Measurements from ENCODE around the gene KANSL1.

The KANSL1 gene

GRCh38 chr17:46197530-46197929 lies 4.3 kb upstream of the KANSL1 start:
- ChIA-PET CTCF (interaction anchor here (0.7 kb wide), 1 partner anchor 155 kb away, joined by 3 read pairs; no protein-coding TSS in a partner anchor), POLR2A (no interaction called here)
- no peaks in the 10 kb centered on the region for H3K36me3 ChIP-seq (ENCODE audit: control insufficient read depth in 4 of 4, insufficient read depth in 4 of 4, low read length in 3 of 4)
- H3K4me1 ChIP-seq (ENCODE audit: control extremely low read depth in 1 of 4, control insufficient read depth in 4 of 4, insufficient read depth in 4 of 4, low read length in 3 of 4), result peaks cover 0 to 28% (median 16%) of the 10 kb centered on the region in 4 experiments
- no peak for DNase-seq
- no peaks in the 10 kb centered on the region for H3K27me3 ChIP-seq (replicated peaks in 2 of 5; ENCODE audit: control insufficient read depth in 4 of 5, insufficient read depth in 5 of 5, low read length in 4 of 5)
- WGBS (ENCODE audit: insufficient coverage), result 86% methylated on average over 4 of the region's 6 CpGs
- H3K4me3 ChIP-seq (ENCODE audit: control insufficient read depth in 1 of 7, extremely low read depth in 1 of 7, insufficient read depth in 4 of 7, low read depth in 2 of 7, low read length in 6 of 7), result no peak overlapping the region
- H3K27ac ChIP-seq (ENCODE audit: insufficient read depth in 1 of 2, low read depth in 1 of 2, low read length in 2 of 2, poor library complexity in 1 of 2, severe bottlenecking in 2 of 2), result no peak overlapping the region
- no peaks in the 10 kb centered on the region for H3K9me3 ChIP-seq (ENCODE audit: control extremely low read depth in 1 of 5, control insufficient read depth in 4 of 5, insufficient read depth in 2 of 5, low read depth in 1 of 5, low read length in 4 of 5)

GRCh38 chr17:46195939-46196716 lies 2.9 kb upstream of the KANSL1 start:
- WGBS (ENCODE audit: insufficient coverage), result 100% methylated on average over 1 of the region's 2 CpGs
- POLR2A ChIA-PET, result no interaction called here
- Histone ChIP-seq H3K27ac (ENCODE audit: insufficient read depth in 1 of 2, low read depth in 1 of 2, low read length in 2 of 2, poor library complexity in 1 of 2, severe bottlenecking in 2 of 2) (peak overlapping the region in 1 of 2 experiments; percentile 95), H3K27me3 (replicated peaks in 2 of 5; ENCODE audit: control insufficient read depth in 4 of 5, insufficient read depth in 5 of 5, low read length in 4 of 5) (no peaks in the 10 kb centered on the region), H3K4me1 (ENCODE audit: control extremely low read depth in 1 of 4, control insufficient read depth in 4 of 4, insufficient read depth in 4 of 4, low read length in 3 of 4) (peaks cover 0 to 31% (median 16%) of the 10 kb centered on the region in 4 experiments), H3K4me3 (ENCODE audit: control insufficient read depth in 1 of 7, extremely low read depth in 1 of 7, insufficient read depth in 4 of 7, low read depth in 2 of 7, low read length in 6 of 7) (no peak overlapping the region), H3K36me3 (ENCODE audit: control insufficient read depth in 4 of 4, insufficient read depth in 4 of 4, low read length in 3 of 4) (no peaks in the 10 kb centered on the region), H3K9me3 (ENCODE audit: control extremely low read depth in 1 of 5, control insufficient read depth in 4 of 5, insufficient read depth in 2 of 5, low read depth in 1 of 5, low read length in 4 of 5) (no peaks in the 10 kb centered on the region)
- CTCF ChIA-PET, result interaction anchor here (0.6 to 1.0 kb wide), 3 partner anchors 14 to 22 kb away, joined by 3 to 4 read pairs (median 3); no protein-coding TSS in a partner anchor
- no peak for DNase-seq

- Histone ChIP-seq H3K4me3 (ENCODE audit: control insufficient read depth in 1 of 7, extremely low read depth in 1 of 7, insufficient read depth in 4 of 7, low read depth in 2 of 7, low read length in 6 of 7) (peak overlapping the region in 2 of 7 experiments; percentile 79 to 89), H3K4me1 (ENCODE audit: control extremely low read depth in 1 of 4, control insufficient read depth in 4 of 4, insufficient read depth in 4 of 4, low read length in 3 of 4) (peaks cover 5 to 39% (median 22%) of the 10 kb centered on the region in 4 experiments), H3K9me3 (ENCODE audit: control extremely low read depth in 1 of 5, control insufficient read depth in 4 of 5, insufficient read depth in 2 of 5, low read depth in 1 of 5, low read length in 4 of 5) (no peaks in the 10 kb centered on the region), H3K27ac (ENCODE audit: insufficient read depth in 1 of 2, low read depth in 1 of 2, low read length in 2 of 2, poor library complexity in 1 of 2, severe bottlenecking in 2 of 2) (peak overlapping the region; percentile 87 to 95), H3K27me3 (replicated peaks in 2 of 5; ENCODE audit: control insufficient read depth in 4 of 5, insufficient read depth in 5 of 5, low read length in 4 of 5) (no peaks in the 10 kb centered on the region), H3K36me3 (ENCODE audit: control insufficient read depth in 4 of 4, insufficient read depth in 4 of 4, low read length in 3 of 4) (no peaks in the 10 kb centered on the region)
- 83% methylated on average over 5 of the region's 5 CpGs for WGBS (ENCODE audit: insufficient coverage)
- ChIA-PET CTCF (interaction anchor here (0.6 to 1.0 kb wide), 3 partner anchors 15 to 23 kb away, joined by 3 to 4 read pairs (median 3); no protein-coding TSS in a partner anchor), POLR2A (interaction anchor here (0.7 kb wide), 1 partner anchor 81 kb away, joined by 3 read pairs; no protein-coding TSS in a partner anchor)
- peak in 1 of 3 donors; percentile 56 for DNase-seq
Measured at GRCh38 chr17:46195217-46195855, 2.1 kb upstream of the KANSL1 start.

DNA sequence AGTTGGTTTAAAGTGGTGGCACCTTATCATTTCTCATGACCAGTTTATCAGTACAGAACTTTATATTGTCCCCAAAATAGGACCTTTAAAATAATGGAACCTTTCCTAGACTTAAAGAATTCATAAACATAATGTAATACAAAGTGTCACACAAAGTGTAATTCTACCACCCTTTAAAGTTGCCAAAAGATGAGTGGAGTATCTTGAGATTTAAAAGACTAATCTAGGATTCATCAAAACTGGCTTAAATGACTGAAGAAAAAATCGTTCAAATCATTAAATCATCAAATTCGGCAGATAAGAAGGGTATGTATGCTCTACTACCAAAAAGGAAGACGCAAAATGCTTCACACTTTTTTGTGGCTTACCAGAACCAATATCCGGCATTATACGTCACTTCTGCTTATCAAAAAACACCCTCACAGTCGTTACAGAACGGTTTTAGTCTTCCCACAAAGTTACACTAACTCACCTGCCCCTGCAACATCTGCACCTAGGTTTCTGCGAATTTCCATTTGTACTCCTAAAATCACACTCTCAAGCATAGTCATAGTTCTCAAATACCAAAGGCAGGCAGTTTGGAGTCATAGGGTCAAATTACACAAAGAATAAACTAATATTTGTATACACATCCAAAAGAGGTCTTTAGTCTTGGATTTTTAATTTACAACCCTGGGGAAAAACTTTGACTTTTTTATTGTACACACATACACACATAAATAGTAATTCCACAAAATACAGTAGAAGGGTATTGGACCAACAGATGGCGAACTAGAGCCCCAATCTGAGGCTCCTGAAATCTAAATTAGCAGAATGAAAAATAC lies 1.4 kb upstream of the KANSL1 start:
- POLR2A ChIA-PET, result no interaction called here
- H3K36me3 ChIP-seq (ENCODE audit: control insufficient read depth in 4 of 4, insufficient read depth in 4 of 4, low read length in 3 of 4), result no peaks in the 10 kb centered on the region
- 1% methylated on average over 8 of the region's 9 CpGs for WGBS (ENCODE audit: insufficient coverage)
- peak overlapping the region in 6 of 7 experiments; percentile 79 to 98 (median 94) for H3K4me3 ChIP-seq (ENCODE audit: control insufficient read depth in 1 of 7, extremely low read depth in 1 of 7, insufficient read depth in 4 of 7, low read depth in 2 of 7, low read length in 6 of 7)
- H3K4me1 ChIP-seq (ENCODE audit: control extremely low read depth in 1 of 4, control insufficient read depth in 4 of 4, insufficient read depth in 4 of 4, low read length in 3 of 4), result peaks cover 12 to 47% (median 28%) of the 10 kb centered on the region in 4 experiments
- H3K27ac ChIP-seq (ENCODE audit: insufficient read depth in 1 of 2, low read depth in 1 of 2, low read length in 2 of 2, poor library complexity in 1 of 2, severe bottlenecking in 2 of 2), result peak overlapping the region; percentile 87 to 95
- H3K9me3 ChIP-seq (ENCODE audit: control extremely low read depth in 1 of 5, control insufficient read depth in 4 of 5, insufficient read depth in 2 of 5, low read depth in 1 of 5, low read length in 4 of 5), result no peaks in the 10 kb centered on the region
- peak; percentile 87 to 97 (median 96) for DNase-seq
- CTCF ChIA-PET, result interaction anchor here (1.0 kb wide), 2 partner anchors 16 to 18 kb away, joined by 3 to 4 read pairs; no protein-coding TSS in a partner anchor
- H3K27me3 ChIP-seq (replicated peaks in 2 of 5; ENCODE audit: control insufficient read depth in 4 of 5, insufficient read depth in 5 of 5, low read length in 4 of 5), result no peaks in the 10 kb centered on the region

DNA sequence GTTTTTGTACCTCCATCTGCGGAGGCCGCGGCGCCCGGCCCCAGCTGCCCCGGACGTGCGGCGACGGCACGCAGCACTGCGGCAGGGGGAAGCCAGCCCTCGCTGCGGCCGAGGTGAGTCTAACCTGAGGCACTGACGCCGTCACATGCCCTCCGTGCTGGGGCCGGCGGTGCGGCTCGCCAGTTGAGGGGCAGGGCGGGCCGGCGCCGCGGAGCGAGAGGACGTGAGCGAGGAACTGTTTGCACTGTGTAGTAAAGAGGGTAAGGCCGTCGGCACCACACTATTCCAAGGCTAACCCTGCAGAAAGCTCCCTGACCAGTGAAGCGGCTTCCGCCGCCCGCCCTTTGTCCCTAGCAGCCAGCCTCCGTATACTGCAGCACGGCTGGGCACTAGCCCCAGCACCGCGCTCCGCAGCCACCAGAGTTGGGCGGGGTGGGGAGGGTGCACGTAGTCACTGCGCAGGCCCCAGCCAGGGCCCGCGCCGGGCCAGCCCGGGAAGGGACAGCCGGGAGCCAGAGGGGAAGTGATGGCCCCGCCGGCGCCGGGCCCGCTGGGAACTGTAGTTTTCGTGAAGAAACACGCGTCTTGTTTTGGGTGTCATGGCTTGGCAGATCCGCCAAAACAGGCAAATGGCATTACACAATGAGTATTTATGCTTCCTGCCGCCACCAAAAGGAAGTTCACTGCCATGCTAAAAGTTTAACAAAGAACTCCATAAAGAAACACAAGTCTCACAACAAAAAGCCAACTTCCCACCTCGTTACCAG lies 580 bp upstream of the KANSL1 start:
- Histone ChIP-seq H3K27ac (ENCODE audit: insufficient read depth in 1 of 2, low read depth in 1 of 2, low read length in 2 of 2, poor library complexity in 1 of 2, severe bottlenecking in 2 of 2) (peak overlapping the region; percentile 87 to 95), H3K27me3 (replicated peaks in 2 of 5; ENCODE audit: control insufficient read depth in 4 of 5, insufficient read depth in 5 of 5, low read length in 4 of 5) (no peaks in the 10 kb centered on the region), H3K4me1 (ENCODE audit: control extremely low read depth in 1 of 4, control insufficient read depth in 4 of 4, insufficient read depth in 4 of 4, low read length in 3 of 4) (peaks cover 20 to 55% (median 30%) of the 10 kb centered on the region in 4 experiments), H3K4me3 (ENCODE audit: control insufficient read depth in 1 of 7, extremely low read depth in 1 of 7, insufficient read depth in 4 of 7, low read depth in 2 of 7, low read length in 6 of 7) (peak overlapping the region; percentile 79 to 98 (median 93)), H3K9me3 (ENCODE audit: control extremely low read depth in 1 of 5, control insufficient read depth in 4 of 5, insufficient read depth in 2 of 5, low read depth in 1 of 5, low read length in 4 of 5) (no peaks in the 10 kb centered on the region), H3K36me3 (ENCODE audit: control insufficient read depth in 4 of 4, insufficient read depth in 4 of 4, low read length in 3 of 4) (peaks cover 0 to 3% (median 0%) of the 10 kb centered on the region in 4 experiments)
- POLR2A ChIA-PET, result interaction anchor here (1.0 kb wide), 1 partner anchor 49 kb away, joined by 3 read pairs; no protein-coding TSS in a partner anchor
- DNase-seq, result peak; percentile 94 to 97 (median 97)
- WGBS (ENCODE audit: insufficient coverage), result 0% methylated on average over 60 of the region's 60 CpGs
- CTCF ChIA-PET, result interaction anchor here (0.6 to 1.5 kb wide), 8 partner anchors 10 to 36 kb away, joined by 3 to 7 read pairs (median 4); no protein-coding TSS in a partner anchor
